Jurkat, Clone E6-1 (cell line): Measurements from ENCODE around the gene DHX40.
A peak's percentile ranks its signal among the peaks of the same experiment; 100 is the strongest.
"Not testable (repeated sequence)": the region's sequence is repeated elsewhere in the genome, so short reads cannot be mapped to it uniquely, and the experiment has no call there.

Experiments used
- DNase-seq: peaks from one replicate; pipeline ENCODE4 v3.0.0-alpha.2; 2011; ENCODE audit warnings: low read depth, low spot score
- H3K4me3 ChIP-seq: 2 replicates; pipeline ENCODE4 v1.5.1; 2011; ENCODE audit warnings: mild to moderate bottlenecking, low read length, control low read depth, moderate library complexity

DHX40 gene

DNA sequence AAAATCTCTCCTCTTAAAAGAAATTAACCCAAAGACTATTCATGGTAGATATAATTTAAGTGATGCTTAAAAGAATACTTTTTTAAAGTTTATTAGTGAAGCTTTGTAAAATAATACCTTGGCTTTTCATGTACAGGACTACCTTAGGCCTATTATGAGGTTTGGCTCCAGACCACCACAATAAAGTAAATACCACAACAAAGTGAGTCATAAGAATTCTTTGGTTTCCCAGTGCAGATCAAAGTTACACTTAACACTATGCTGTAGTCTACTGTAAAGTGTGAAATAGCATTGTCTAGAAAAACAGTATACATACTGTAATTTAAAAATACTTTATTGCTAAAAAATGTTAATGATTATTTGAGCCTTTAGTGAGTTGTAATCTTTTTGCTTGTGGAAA is 85.9 kb downstream of the DHX40 start:
- peak; percentile 73 for DNase-seq
- H3K4me3 ChIP-seq = no peak overlapping the region

GRCh38 chr17:59652119-59652518 is 86.7 kb downstream of the DHX40 start:
- H3K4me3 ChIP-seq = no peak overlapping the region
- DNase-seq = no peak

DNA sequence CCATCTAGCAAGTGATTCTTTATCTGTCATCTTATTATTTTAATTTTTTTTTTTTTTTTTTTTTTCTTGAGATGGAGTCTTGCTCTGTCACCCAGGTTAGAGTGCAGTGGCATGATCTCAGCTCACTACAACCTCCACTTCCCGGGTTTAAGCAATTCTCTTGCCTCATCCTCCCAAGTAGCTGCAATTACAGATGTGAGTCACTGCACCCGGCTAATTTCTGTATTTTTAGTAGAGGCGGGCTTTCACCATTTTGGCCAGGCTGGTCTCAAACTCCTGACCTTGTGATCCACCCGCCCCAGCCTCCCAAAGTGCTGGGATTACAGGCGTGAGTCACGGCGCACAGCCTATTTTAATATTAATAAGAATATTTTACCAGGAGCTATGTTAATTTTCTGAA is 91.2 kb downstream of the DHX40 start:
- not testable (repeated sequence) for DNase-seq, H3K4me3 ChIP-seq
